GM18511 (cell line): ENCODE measurements around the gene PHF21B.

Experiments
- ATAC-seq: cut with Tn5 transposase; IDR thresholded peaks from one replicate; pipeline ENCODE4 v1.9.1; 2021; ENCODE audit warnings: mild to moderate bottlenecking, moderate library complexity; ENCODE audit not compliant: unreplicated experiment

The PHF21B gene

GRCh38 chr22:44991218-44991617, 18.6 kb downstream of the PHF21B start:
- ATAC-seq, result no peak

DNA sequence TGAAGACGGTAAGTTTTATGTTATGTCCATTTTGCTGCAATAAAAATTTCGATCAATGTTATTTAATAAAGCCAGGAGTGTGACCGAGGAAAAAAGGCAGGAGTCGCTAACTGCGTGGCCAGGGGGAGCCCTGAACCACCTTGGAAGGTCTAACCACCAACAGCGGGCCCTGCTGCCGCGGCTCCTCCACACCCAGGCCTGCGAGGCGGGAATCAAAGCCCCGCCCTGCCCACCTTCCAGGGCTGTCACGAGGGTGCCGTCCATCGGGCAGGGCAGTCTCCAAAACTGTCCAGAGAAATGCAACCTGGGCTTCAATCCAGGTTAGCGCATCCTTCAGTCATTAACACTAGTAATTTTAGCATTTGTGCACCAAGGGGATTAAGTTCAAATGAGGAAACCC, 19.0 kb downstream of the PHF21B start:
- ATAC-seq, result no peak

GRCh38 chr22:44990328-44990727, 19.5 kb downstream of the PHF21B start:
- ATAC-seq, result no peak

GRCh38 chr22:44988671-44989070, 21.1 kb downstream of the PHF21B start:
- ATAC-seq, result no peak

- no peak for ATAC-seq
These were observed 22.9 kb downstream of the PHF21B start for GRCh38 chr22:44986926-44987325.

DNA sequence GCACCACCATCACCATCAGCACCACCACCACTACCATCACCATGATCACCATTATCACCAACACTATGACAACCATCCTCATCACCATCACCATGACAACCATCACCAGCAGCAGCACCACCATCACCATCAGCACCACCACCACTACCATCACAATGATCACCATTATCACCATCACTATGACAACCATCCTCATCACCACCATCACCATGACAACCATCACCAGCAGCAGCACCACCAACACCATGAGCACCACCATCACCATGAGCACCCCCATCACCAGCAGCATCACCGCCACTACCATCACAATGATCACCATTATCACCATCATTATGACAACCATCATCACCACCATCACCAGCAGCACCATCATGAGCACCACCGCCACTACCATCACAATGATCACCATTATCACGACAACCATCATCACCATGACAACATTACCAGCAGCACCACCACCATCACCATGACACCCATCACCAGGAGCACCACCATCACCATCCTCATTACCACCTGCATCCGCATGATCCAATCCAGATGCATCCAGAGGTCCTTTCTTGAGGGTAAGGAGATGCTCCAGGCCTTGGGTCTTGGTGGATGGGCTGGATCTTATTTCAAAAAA, 23.8 kb downstream of the PHF21B start:
- no peak for ATAC-seq

GRCh38 chr22:44983878-44984482, 25.8 kb downstream of the PHF21B start:
- no peak for ATAC-seq

GRCh38 chr22:44982445-44982844, 27.4 kb downstream of the PHF21B start:
- ATAC-seq, result no peak

GRCh38 chr22:44981857-44982256, 27.9 kb downstream of the PHF21B start:
- no peak for ATAC-seq

- no peak for ATAC-seq
These were observed 30.7 kb downstream of the PHF21B start for GRCh38 chr22:44979154-44979553.

DNA sequence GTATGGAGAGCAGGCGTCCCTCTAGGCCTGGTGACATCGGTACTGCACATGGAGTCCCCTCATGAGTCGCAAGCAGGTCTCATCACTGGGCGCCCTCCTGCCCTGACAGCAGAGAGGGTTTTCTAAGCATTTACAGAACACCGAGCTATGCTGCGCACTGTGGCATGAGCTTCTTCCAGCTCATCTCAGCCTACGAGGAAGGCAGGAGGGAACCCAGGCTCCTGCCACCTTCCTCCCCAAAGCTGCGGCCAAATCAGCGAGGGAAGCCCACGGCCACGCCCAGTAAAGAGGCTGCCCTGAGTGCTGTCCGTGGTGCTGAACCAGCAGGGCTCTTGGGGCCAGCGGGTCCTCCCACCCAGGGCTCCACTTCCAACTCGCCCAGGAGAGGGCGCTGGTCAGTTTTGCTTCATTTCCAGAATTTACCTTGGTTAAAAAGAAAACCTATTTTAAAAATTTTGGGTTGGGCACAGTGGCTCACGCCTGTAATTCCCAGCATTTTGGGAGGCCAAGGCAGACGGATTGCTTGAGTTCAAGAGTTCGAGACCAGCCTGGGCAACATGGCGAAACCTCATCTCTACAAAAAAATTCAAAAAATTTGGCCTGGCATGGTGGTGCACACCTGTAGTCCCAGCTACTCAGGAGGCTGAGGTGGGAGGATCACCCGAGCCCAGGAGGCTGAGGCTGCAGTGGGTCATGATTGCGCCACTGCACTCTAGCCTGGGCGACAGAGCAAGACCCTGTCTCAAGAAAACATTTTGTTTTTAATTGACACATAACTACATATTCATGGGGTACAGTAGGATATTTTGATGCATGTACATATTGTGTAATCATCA, 34.2 kb downstream of the PHF21B start:
- ATAC-seq, result no peak

- ATAC-seq, result no peak
These were observed 35.4 kb downstream of the PHF21B start for GRCh38 chr22:44974454-44974853.

DNA sequence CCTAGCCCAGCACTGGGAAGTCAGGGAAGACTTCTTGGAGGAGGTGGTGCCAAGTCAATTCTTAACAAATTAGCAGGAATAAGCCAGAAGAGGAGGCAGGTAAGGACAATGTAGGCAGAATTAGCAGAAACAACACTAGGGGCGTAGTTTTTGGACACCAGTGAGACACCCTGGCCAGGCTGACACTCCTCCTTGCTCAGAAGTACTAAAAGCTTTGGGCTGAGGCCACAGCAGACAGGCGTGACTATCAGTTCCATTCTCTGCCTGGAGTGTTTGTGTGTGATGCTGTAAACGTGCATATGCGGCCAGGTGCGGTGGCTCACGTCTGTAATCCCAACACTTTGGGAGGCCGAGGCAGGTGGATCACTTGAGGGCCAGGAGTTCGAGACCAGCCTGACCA, 36.0 kb downstream of the PHF21B start:
- ATAC-seq, result no peak

GRCh38 chr22:44972363-44973083, 37.3 kb downstream of the PHF21B start:
- ATAC-seq, result no peak

DNA sequence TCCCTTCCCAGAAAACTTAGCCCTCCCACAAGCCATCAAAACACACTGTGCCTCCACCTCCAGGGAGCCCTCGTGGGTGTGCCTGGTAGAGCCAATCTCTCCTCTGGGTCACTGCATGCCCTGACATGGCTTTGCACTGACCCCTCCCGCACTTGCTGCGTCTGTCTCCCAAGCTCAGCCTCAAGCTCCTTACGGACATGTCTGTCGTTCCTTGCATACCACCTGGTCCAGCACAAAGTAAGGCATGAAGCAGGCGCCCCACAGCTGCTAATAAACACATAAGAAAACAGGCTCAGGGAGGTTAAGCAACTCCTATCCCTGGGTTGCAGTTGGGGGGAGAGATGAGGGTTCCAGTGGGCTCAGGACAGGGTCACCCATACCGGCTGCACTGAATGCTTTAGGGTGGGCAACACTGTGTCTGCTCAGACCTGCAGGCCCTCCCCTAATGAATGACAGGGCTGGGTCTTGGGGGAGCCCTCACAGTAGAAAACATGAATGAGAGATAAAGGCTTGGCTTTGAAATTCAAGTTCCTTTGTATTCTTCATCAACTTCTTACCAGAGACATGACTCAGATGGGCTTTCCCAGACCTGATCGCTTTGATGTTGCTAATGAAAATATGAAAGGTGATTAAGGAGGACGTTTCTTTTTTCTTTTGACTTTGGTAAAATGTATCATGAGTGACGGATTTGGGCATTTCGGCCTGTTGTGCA, 38.0 kb downstream of the PHF21B start:
- ATAC-seq, result no peak

- no peak for ATAC-seq
These were observed 39.5 kb downstream of the PHF21B start for GRCh38 chr22:44970291-44970690.

DNA sequence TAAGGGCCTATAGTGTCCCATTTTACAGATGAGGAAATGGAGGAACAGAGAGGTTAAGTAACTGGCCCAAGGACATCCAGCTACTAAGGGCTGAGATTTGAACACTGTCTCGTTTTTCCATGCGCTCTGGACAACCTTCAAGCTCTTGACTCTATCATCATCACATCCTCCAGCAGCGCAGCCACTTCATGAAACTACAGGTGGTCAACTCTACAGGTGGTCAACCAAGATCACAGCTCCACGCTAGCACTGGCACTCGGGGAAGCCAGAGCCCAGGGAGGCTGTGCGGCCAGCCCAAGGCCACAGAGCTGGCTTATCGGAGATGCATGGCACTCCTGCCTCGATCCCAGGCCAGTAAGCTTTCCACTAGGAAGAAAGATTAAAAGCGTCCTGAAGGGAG, 40.0 kb downstream of the PHF21B start:
- no peak for ATAC-seq

GRCh38 chr22:44968736-44969135, 41.1 kb downstream of the PHF21B start:
- ATAC-seq, result no peak

DNA sequence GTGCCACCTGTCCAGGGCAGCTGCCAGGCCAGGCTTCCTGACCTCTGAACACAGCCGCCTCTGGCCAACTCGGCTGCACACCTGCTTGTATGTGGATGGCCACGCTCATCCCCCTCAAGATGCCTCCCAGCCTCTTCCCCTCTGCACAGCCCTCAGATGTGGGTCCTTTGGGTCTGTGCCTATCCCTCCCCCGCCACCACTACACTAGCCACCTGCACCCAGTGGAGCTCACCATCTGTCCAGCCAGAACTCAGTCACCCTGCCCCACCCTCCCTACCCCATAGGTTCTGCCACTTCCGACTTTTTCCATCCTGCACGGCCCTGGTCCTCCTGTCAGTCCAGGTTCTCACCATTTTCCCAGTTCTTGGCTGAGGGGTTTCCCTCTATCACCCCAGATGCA, 44.6 kb downstream of the PHF21B start:
- ATAC-seq, result no peak

GRCh38 chr22:44964722-44965078, 45.1 kb downstream of the PHF21B start:
- ATAC-seq, result no peak
